GM06990 (cell line): Measurements from ENCODE around the gene FXYD6.
"Not testable (repeated sequence)": the region's sequence is repeated elsewhere in the genome, so short reads cannot be mapped to it uniquely, and the experiment has no call there.

Experiments used
- DNase-seq: peaks from one replicate; pipeline ENCODE4 v3.0.0-alpha.2; 2011; ENCODE audit not compliant: insufficient read length; ENCODE audit errors: extremely low read depth
- H3K27me3 ChIP-seq: replicated peaks from 2 replicates; pipeline ENCODE4 v1.6.0; 2011; ENCODE audit warnings: low read length; ENCODE audit not compliant: control insufficient read depth, insufficient read depth
- H3K36me3 ChIP-seq: 2 replicates; pipeline ENCODE4 v1.5.1; 2011; ENCODE audit warnings: low read length; ENCODE audit not compliant: control insufficient read depth, insufficient read depth
- H3K4me3 ChIP-seq: replicated peaks from 2 replicates; pipeline ENCODE4 v1.5.1; 2011; ENCODE audit warnings: low read depth, mild to moderate bottlenecking, control low read depth, low read length
- TF ChIP-seq, protein P1 (sequence below): IDR thresholded peaks from 2 replicates; pipeline ENCODE4 v1.5.1; 2011; ENCODE audit warnings: low read length, control low read depth, mild to moderate bottlenecking, inconsistent platforms; ENCODE audit not compliant: insufficient read depth, poor library complexity, severe bottlenecking

Gene FXYD6, protein sequence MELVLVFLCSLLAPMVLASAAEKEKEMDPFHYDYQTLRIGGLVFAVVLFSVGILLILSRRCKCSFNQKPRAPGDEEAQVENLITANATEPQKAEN

DNA sequence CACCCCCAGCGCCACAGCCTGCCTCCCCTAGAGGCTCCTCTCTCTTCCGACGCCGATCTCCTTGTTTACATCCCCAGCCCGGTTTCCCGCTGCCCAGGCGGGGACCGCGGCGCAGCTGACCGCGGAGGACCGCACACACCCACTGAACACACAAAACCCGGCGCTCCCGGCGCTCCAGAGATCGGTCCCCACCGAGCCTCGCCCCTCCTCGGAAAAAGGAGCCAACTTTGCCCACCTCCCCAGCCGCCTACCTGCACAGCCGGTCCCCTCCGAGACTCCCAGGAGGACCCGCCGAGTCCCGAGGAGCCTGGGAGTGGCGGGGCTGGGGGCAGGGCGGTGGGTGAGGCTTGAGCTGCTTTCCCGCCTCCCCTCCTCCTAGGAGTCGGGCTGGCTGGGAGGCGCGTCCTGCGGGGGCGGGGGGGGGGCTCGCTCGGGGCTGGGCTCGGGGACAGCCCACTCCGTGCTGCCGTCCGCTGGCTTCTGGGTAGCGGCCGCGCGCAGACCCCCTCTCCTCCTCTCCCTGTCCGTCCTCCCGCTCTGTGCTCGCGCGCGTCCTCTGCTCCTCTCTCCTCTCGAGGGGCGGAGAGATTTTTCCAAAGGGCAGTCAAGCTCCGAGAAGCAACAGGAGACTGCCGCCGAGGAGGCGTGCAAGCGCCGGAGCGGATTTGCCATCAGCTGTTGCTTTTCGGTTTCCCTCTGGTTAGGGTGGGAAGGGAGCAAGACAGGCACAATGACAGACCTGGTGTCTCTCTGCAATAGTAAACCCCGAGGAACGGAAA lies at the start of gene FXYD6:
FXYD6 (minus strand) TSS at position 318 of the 779 bp plus-strand sequence. CDS start 33,882 bp downstream, outside the sequence.
- DNase-seq = no peak

DNA sequence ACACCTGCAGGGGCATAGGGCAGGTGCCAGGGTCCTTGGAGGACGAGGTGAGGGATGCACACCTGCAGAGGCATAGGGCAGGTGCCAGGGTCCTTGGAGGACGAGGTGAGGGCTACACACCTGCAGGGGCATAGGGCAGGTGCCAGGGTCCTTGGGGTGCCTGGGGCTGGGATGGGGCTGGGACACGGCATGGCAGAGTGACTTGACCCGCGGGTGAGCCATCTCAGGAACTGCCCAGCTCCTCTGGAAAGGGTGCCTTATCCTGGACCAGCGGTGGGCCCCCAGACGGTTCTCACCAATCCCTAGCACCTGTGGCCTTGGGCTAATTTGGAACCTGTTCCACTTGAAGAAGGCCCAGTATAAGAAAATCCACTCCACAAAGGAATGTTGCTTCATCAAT lies 49.7 kb upstream of the FXYD6 start:
- H3K27me3 ChIP-seq, H3K36me3 ChIP-seq, H3K4me3 ChIP-seq, DNase-seq: not testable (repeated sequence)

More for the DNA sequence above, at the start of gene FXYD6:
- peaks cover 8% of the 10 kb centered on the region for H3K27me3 ChIP-seq
- TF ChIP-seq, protein P1, sequence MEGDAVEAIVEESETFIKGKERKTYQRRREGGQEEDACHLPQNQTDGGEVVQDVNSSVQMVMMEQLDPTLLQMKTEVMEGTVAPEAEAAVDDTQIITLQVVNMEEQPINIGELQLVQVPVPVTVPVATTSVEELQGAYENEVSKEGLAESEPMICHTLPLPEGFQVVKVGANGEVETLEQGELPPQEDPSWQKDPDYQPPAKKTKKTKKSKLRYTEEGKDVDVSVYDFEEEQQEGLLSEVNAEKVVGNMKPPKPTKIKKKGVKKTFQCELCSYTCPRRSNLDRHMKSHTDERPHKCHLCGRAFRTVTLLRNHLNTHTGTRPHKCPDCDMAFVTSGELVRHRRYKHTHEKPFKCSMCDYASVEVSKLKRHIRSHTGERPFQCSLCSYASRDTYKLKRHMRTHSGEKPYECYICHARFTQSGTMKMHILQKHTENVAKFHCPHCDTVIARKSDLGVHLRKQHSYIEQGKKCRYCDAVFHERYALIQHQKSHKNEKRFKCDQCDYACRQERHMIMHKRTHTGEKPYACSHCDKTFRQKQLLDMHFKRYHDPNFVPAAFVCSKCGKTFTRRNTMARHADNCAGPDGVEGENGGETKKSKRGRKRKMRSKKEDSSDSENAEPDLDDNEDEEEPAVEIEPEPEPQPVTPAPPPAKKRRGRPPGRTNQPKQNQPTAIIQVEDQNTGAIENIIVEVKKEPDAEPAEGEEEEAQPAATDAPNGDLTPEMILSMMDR = no peak
- no peak within 1 kb of the TSS for H3K4me3 ChIP-seq
- no peaks in the 10 kb centered on the region for H3K36me3 ChIP-seq

DNA sequence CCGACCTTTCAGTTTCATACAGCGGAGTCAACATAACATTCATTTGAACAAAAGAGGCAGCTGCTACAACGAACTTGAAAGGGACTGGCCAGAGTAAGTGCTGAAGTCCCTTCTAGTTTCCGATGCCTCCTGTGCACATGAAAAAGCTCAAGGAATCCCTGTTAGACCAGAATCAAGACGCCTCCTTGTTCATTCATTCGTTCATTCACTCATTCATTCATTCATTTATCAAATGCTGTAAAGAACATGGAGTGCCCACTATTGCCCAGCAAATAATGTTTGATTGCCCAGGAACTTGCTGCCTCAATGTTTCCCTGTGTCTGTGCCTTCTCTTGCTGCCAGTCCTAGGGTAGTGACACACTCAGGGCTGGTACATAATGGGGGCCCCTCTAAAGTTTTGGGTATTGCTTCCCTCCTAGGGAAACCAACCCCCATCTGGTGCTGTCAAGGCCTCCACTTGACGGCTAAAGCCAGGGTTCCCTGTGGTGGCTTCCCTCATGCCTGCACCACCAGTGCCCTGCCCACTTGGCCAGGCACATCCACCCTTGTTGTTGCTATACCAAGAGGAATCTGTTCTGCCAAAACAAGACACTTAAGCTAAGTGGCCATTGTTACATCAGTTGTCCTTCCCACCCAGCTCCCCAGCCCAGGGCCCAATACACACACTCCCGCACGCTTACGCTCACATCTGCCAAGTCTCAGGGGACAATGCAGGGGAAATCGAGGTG lies 48.9 kb upstream of the FXYD6 start:
- Histone ChIP-seq H3K4me3 (no peak overlapping the region), H3K36me3 (no peaks in the 10 kb centered on the region), H3K27me3 (no peaks in the 10 kb centered on the region)
- TF ChIP-seq, protein P1 = no peak
- no peak for DNase-seq

DNA sequence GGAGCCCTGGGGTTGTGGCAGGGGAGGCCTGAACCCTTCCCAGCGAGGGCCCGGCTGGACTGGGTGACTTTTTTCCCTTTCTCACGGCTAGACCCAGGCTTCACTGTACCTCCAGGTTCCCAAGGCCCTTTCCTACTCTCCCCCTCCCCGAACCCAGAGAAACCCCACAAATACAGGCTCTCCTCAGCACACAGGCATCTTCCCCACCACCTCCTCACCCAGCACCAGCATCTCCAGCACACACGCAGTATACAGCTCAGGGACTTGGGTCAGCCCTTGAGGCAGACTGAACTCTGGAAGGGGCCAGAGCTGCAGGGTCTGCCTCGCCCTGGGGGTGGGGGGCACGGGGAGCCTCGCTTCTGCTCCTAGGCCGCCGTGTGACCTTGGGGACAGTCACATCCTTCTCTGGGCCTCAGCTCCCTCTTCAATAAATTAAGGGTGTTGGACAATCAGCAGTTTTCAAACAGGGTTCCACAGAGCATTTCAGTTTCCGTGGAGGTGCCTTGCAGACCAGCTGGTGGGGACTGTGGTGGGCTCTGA lies 48.2 kb upstream of the FXYD6 start:
- no peak for DNase-seq
- TF ChIP-seq, protein P1 = no peak

DNA sequence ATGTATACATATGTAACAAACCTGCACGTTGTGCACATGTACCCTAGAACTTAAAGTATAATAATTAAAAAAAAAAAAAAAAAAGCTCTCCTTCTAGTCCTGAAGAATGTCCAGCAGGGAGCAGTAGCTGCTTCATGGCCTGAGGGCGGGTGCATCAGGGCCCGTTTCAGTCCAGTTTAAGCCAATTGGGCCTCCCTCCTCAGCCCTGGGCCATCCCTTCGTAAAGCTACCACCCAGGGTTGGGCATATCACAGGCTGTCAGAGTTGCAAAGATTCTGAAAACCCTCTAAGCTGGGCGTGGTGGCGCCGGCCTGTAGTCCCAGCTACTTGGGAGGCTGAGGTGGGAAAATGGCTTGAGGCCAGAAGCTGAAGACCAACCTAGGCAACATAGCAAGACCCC lies 47.3 kb upstream of the FXYD6 start:
- H3K36me3 ChIP-seq = no peaks in the 10 kb centered on the region
- no peak for DNase-seq
- H3K27me3 ChIP-seq = no peaks in the 10 kb centered on the region
- H3K4me3 ChIP-seq = no peak overlapping the region
- TF ChIP-seq, protein P1 = peak; percentile 4

More for the DNA sequence above, 48.2 kb upstream of the FXYD6 start:
- Histone ChIP-seq H3K27me3 (no peaks in the 10 kb centered on the region), H3K36me3 (no peaks in the 10 kb centered on the region), H3K4me3 (no peak overlapping the region)

DNA sequence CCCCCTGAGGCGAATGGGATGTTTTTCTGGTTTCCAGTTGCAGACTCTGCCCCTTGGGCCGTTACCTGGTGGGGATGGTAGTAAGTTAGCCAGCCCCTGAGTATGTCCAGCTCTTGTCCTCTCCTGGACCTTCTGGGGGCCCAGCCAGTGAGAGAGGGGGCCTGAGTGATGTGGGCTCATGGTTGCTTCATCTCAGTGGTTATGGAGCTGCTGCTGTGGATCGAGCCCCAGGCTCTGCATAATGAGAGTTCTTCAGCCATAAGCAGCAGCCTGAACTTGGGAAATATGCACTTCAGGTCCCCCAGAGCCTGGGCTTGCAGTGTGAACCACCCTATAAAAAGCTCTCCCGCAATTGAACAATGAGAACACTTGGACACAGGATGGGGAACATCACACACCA lies 46.8 kb upstream of the FXYD6 start:
- TF ChIP-seq, protein P1 = no peak
- DNase-seq = no peak
- H3K27me3 ChIP-seq = no peaks in the 10 kb centered on the region
- no peak overlapping the region for H3K4me3 ChIP-seq
- no peaks in the 10 kb centered on the region for H3K36me3 ChIP-seq
